Measurements from ENCODE around the gene TOX2.

Gene TOX2

GRCh38 chr20:44017211-44017610 is 102.6 kb downstream of the TOX2 start:
- H3K4me3 ChIP-seq (ENCODE audit: low read depth, low read length): no peak overlapping the region
- no peak for TF ChIP-seq MAX (IDR thresholded peaks at IDR 0.05; ENCODE audit: low read depth, low read length)
- no peak for TF ChIP-seq POLR2A (IDR thresholded peaks at IDR 0.05; ENCODE audit: extremely low read depth, insufficient read length)
- no peak for TF ChIP-seq MYC (IDR thresholded peaks at IDR 0.05; ENCODE audit: low read depth, low read length)
- DNase-seq (ENCODE audit: low read depth): no peak

- no peak overlapping the region for H3K4me3 ChIP-seq (ENCODE audit: low read depth, low read length)
- TF ChIP-seq CTCF (IDR thresholded peaks at IDR 0.05; ENCODE audit: low read depth, low read length) (no peak), MAX (IDR thresholded peaks at IDR 0.05; ENCODE audit: low read depth, low read length) (no peak), POLR2A (IDR thresholded peaks at IDR 0.05; ENCODE audit: extremely low read depth, insufficient read length) (no peak), MYC (IDR thresholded peaks at IDR 0.05; ENCODE audit: low read depth, low read length) (no peak)
- no peak for DNase-seq (ENCODE audit: low read depth)
Observed at GRCh38 chr20:44017905-44018258, 103.2 kb downstream of the TOX2 start.

- TF ChIP-seq MYC (IDR thresholded peaks at IDR 0.05; ENCODE audit: low read depth, low read length): no peak
- no peak for TF ChIP-seq MAX (IDR thresholded peaks at IDR 0.05; ENCODE audit: low read depth, low read length)
- no peak for TF ChIP-seq POLR2A (IDR thresholded peaks at IDR 0.05; ENCODE audit: extremely low read depth, insufficient read length)
- TF ChIP-seq CTCF (IDR thresholded peaks at IDR 0.05; ENCODE audit: low read depth, low read length): no peak
- no peak overlapping the region for H3K4me3 ChIP-seq (ENCODE audit: low read depth, low read length)
- DNase-seq (ENCODE audit: low read depth): no peak
Observed at GRCh38 chr20:44018259-44018941, 103.7 kb downstream of the TOX2 start.

- no peak for DNase-seq (ENCODE audit: low read depth)
- TF ChIP-seq POLR2A (IDR thresholded peaks at IDR 0.05; ENCODE audit: extremely low read depth, insufficient read length) (no peak), CTCF (IDR thresholded peaks at IDR 0.05; ENCODE audit: low read depth, low read length) (no peak), MYC (IDR thresholded peaks at IDR 0.05; ENCODE audit: low read depth, low read length) (no peak), MAX (IDR thresholded peaks at IDR 0.05; ENCODE audit: low read depth, low read length) (no peak)
- no peak overlapping the region for H3K4me3 ChIP-seq (ENCODE audit: low read depth, low read length)
Observed at GRCh38 chr20:44018942-44019637, 104.4 kb downstream of the TOX2 start.

GRCh38 chr20:44019638-44020335 is 105.1 kb downstream of the TOX2 start:
- no peak overlapping the region for H3K4me3 ChIP-seq (ENCODE audit: low read depth, low read length)
- TF ChIP-seq MYC (IDR thresholded peaks at IDR 0.05; ENCODE audit: low read depth, low read length) (no peak), MAX (IDR thresholded peaks at IDR 0.05; ENCODE audit: low read depth, low read length) (no peak), POLR2A (IDR thresholded peaks at IDR 0.05; ENCODE audit: extremely low read depth, insufficient read length) (no peak), CTCF (IDR thresholded peaks at IDR 0.05; ENCODE audit: low read depth, low read length) (no peak)
- peak; percentile 26 for DNase-seq (ENCODE audit: low read depth)
